Neuronal stem cell (in vitro differentiated cells): ENCODE data around the gene ING2.
A peak's percentile ranks its signal among the peaks of the same experiment; 100 is the strongest.

Experiments used
- DNase-seq: peaks from one replicate; pipeline ENCODE4 v3.0.0-alpha.2; 2013; ENCODE audit warnings: low spot score
- H2AFZ ChIP-seq: one replicate; pipeline ENCODE4 v1.6.1; 2013; ENCODE audit warnings: mild to moderate bottlenecking, low read length, inconsistent platforms
- H2AK5ac ChIP-seq: 2 replicates; pipeline ENCODE4 v1.6.1; 2013; ENCODE audit warnings: low read depth, mild to moderate bottlenecking, inconsistent platforms, low read length, moderate library complexity, mixed read lengths
- H2BK120ac ChIP-seq: 2 replicates; pipeline ENCODE4 v1.6.1; 2013; ENCODE audit warnings: low read depth, mild to moderate bottlenecking, inconsistent platforms, low read length, moderate library complexity, mixed read lengths
- H2BK12ac ChIP-seq: one replicate; pipeline ENCODE4 v1.6.1; 2013; ENCODE audit warnings: low read length, inconsistent platforms
- H2BK15ac ChIP-seq: 2 replicates; pipeline ENCODE4 v1.6.1; 2013; ENCODE audit warnings: mild to moderate bottlenecking, low read length, inconsistent platforms, mixed read lengths
- H2BK5ac ChIP-seq: one replicate; pipeline ENCODE4 v1.6.1; 2013; ENCODE audit warnings: inconsistent platforms, mild to moderate bottlenecking, low read length, moderate library complexity
- H3K14ac ChIP-seq: one replicate; pipeline ENCODE4 v1.6.1; 2013; ENCODE audit warnings: low read length, inconsistent platforms
- H3K18ac ChIP-seq: 2 replicates; pipeline ENCODE4 v1.6.1; 2013; ENCODE audit warnings: low read length, inconsistent platforms
- H3K23ac ChIP-seq: 2 replicates; pipeline ENCODE4 v1.6.1; 2013; ENCODE audit warnings: low read depth, mild to moderate bottlenecking, mixed read lengths, low read length, inconsistent platforms; ENCODE audit not compliant: poor library complexity
- H3K27ac ChIP-seq: replicated peaks from 3 replicates; pipeline ENCODE4 v1.5.1; 2013; ENCODE audit warnings: low read length, inconsistent platforms
- H3K27me3 ChIP-seq, 3 experiments: 2 replicates each; pipeline ENCODE4 v1.6.1; 2013; ENCODE audit warnings: low read length in 3 of 3, mild to moderate bottlenecking in 2 of 3, inconsistent platforms in 1 of 3, low read depth in 1 of 3, mixed read lengths in 1 of 3, moderate library complexity in 1 of 3; ENCODE audit not compliant: control insufficient read depth in 3 of 3, insufficient read depth in 3 of 3
- H3K36me3 ChIP-seq, 2 donors: replicated peaks in 1 of 2; 2 replicates each; pipeline ENCODE4 v1.6.1; 2013; ENCODE audit warnings: low read length in 2 of 2; ENCODE audit not compliant: control insufficient read depth in 2 of 2, insufficient read depth in 2 of 2
- H3K4ac ChIP-seq: 2 replicates; pipeline ENCODE4 v1.6.1; 2013; ENCODE audit warnings: inconsistent platforms, mild to moderate bottlenecking, low read length, moderate library complexity
- H3K4me1 ChIP-seq, 2 donors: 1 replicate in 1 of 2; 2 replicates in 1 of 2; pipeline ENCODE4 v1.6.1; 2013; ENCODE audit warnings: low read length in 2 of 2, low read depth in 1 of 2; ENCODE audit not compliant: control insufficient read depth in 2 of 2, insufficient read depth in 1 of 2
- H3K4me2 ChIP-seq: one replicate; pipeline ENCODE4 v1.6.1; 2013; ENCODE audit warnings: mild to moderate bottlenecking, low read length, inconsistent platforms; ENCODE audit not compliant: insufficient read depth, poor library complexity, severe bottlenecking
- H3K4me3 ChIP-seq, 2 donors: 2 replicates each; pipeline ENCODE4 v1.5.1; 2013; ENCODE audit warnings: low read length in 2 of 2, mild to moderate bottlenecking in 2 of 2, inconsistent platforms in 1 of 2, moderate library complexity in 1 of 2
- H3K79me1 ChIP-seq: one replicate; pipeline ENCODE4 v1.6.1; 2013; ENCODE audit warnings: low read depth, mild to moderate bottlenecking, inconsistent platforms, low read length, moderate library complexity
- H3K9ac ChIP-seq: one replicate; pipeline ENCODE4 v1.6.1; 2013; ENCODE audit warnings: mild to moderate bottlenecking, low read depth, low read length, inconsistent platforms; ENCODE audit not compliant: poor library complexity
- H3K9me3 ChIP-seq, 2 donors: replicated peaks in 1 of 2; 2 replicates each; pipeline versions ENCODE3 to v1.6.1; 2013; ENCODE audit warnings: low read length in 2 of 2, mild to moderate bottlenecking in 2 of 2, inconsistent platforms in 1 of 2, low read depth in 1 of 2, mixed read lengths in 1 of 2, moderate library complexity in 1 of 2; ENCODE audit not compliant: control insufficient read depth in 2 of 2, insufficient read depth in 1 of 2
- H4K8ac ChIP-seq: one replicate; pipeline ENCODE4 v1.6.1; 2013; ENCODE audit warnings: low read depth, mild to moderate bottlenecking, inconsistent platforms, low read length, moderate library complexity
- H4K91ac ChIP-seq: one replicate; pipeline ENCODE4 v1.6.1; 2013; ENCODE audit warnings: low read length, low read depth, mild to moderate bottlenecking, inconsistent platforms; ENCODE audit not compliant: poor library complexity
- WGBS, 2 donors: extraction: QIAGEN DNeasy Blood & Tissue Kit; methylation state at CpG; one replicate each; pipeline ENCODE4 v1.1.7; 2013; ENCODE audit warnings: missing lambda C conversion rate in 2 of 2, mixed read lengths in 1 of 2; ENCODE audit not compliant: insufficient read length in 2 of 2, insufficient replicate concordance in 1 of 2; ENCODE audit errors: extremely low coverage in 2 of 2; 5-methylcytosine and 5-hydroxymethylcytosine counted together

Gene ING2

DNA sequence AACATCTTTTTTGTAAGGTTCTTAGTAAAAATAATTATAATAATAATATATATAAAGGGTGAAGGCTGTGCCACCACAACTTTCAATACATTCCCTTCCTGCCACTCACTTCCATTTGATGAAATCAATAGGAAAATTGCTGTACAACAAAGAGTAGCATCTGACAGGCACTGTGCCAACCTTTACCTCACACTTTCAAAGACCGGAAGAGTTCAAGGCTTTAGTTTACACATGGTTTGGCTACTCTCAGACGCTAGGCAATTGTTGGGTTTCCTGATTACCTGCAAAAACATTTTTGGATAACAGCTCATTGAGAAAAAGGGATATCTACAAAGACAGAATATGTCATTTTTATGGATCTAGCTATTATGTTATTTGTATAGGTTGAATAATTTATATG lies 5.5 kb upstream of the ING2 start:
- H3K79me1 ChIP-seq: no peaks in the 10 kb centered on the region
- no peak for DNase-seq
- H3K9ac ChIP-seq: no peak overlapping the region
- no peak overlapping the region for H4K91ac ChIP-seq
- H2BK15ac ChIP-seq: no peak overlapping the region
- H2BK120ac ChIP-seq: no peak overlapping the region
- H2BK5ac ChIP-seq: no peak overlapping the region
- H2AFZ ChIP-seq: no peak overlapping the region
- H3K4me3 ChIP-seq: no peak overlapping the region
- H3K27ac ChIP-seq: no peak overlapping the region
- H3K23ac ChIP-seq: no peak overlapping the region
- H3K4ac ChIP-seq: no peak overlapping the region
- H3K14ac ChIP-seq: no peak overlapping the region
- no peaks in the 10 kb centered on the region for H3K27me3 ChIP-seq
- no peak overlapping the region for H4K8ac ChIP-seq
- peaks cover 3 to 4% of the 10 kb centered on the region in 2 donors for H3K4me1 ChIP-seq
- peaks cover 0 to 1% of the 10 kb centered on the region in 2 donors for H3K36me3 ChIP-seq
- no peak overlapping the region for H3K18ac ChIP-seq
- no peak overlapping the region for H3K4me2 ChIP-seq
- H2AK5ac ChIP-seq: no peak overlapping the region
- no peaks in the 10 kb centered on the region for H3K9me3 ChIP-seq
- no CpG with 5 or more reads among the region's 2 CpGs for WGBS, 2 donors
- H2BK12ac ChIP-seq: no peak overlapping the region

DNA sequence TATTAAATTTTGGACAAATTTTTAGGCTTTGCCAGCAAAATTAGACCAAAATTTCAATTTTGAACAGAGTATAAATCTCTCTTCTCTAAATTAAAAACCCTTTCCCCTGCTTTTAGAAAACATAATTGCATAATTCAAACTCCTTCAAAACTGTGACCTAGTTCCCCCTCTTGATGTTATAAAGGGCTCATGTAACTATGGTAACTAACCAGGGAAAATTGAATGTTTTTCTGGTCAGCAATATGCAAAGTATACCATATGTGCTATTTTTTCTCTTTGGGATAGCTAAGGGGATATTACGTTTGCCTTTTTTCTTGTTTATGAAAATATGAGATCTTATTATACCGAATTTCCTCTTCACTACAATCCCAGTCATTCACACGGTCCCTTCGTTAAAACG lies 5.1 kb upstream of the ING2 start:
- no peak overlapping the region for H2BK5ac ChIP-seq
- H2AK5ac ChIP-seq: no peak overlapping the region
- H4K8ac ChIP-seq: no peak overlapping the region
- no peak overlapping the region for H4K91ac ChIP-seq
- H3K27me3 ChIP-seq: no peaks in the 10 kb centered on the region
- H3K27ac ChIP-seq: no peak overlapping the region
- no peak overlapping the region for H2AFZ ChIP-seq
- H3K23ac ChIP-seq: no peak overlapping the region
- no peaks in the 10 kb centered on the region for H3K36me3 ChIP-seq
- WGBS, 2 donors: no CpG with 5 or more reads among the region's 5 CpGs
- H3K14ac ChIP-seq: no peak overlapping the region
- DNase-seq: no peak
- no peak overlapping the region for H3K4me3 ChIP-seq
- H3K4ac ChIP-seq: no peak overlapping the region
- H3K4me1 ChIP-seq: peaks cover 3 to 4% of the 10 kb centered on the region in 2 donors
- no peak overlapping the region for H3K4me2 ChIP-seq
- H3K79me1 ChIP-seq: no peaks in the 10 kb centered on the region
- H3K9ac ChIP-seq: no peak overlapping the region
- no peak overlapping the region for H2BK120ac ChIP-seq
- no peaks in the 10 kb centered on the region for H3K9me3 ChIP-seq
- H3K18ac ChIP-seq: no peak overlapping the region
- H2BK15ac ChIP-seq: no peak overlapping the region
- no peak overlapping the region for H2BK12ac ChIP-seq

DNA sequence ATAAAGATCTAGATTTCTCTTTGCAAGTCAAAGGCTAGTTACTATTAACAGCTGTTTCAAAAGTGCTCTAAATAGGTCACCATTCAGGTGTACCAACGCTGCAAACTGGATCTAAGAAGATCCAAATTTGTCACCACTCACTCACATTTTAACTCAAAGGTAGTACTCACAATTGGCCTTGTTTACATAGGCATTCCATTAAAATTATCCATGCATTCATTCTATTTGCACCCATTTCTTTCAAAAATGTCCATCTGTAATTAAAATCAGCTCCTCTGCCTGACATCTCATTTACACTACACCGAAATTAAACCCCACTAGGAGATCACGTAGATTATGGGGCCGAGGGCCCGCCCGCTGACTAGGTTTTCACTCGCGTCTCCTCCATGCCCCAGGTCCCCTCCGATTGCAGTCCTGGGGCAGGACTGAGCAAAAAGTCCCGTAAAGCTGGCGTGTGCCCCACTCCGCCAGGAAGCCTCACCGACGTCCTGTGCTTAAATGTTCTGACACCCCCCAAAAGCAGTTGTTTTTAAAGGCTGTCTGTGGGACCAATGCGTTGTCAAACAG lies 1.3 kb upstream of the ING2 start:
- Histone ChIP-seq H2AFZ (peak overlapping the region; percentile 90), H4K8ac (no peak overlapping the region), H3K36me3 (no peaks in the 10 kb centered on the region), H3K27ac (peak overlapping the region; percentile 99), H3K4ac (no peak overlapping the region), H3K4me2 (peak overlapping the region; percentile 67), H4K91ac (no peak overlapping the region), H3K79me1 (peaks cover 6% of the 10 kb centered on the region), H2BK12ac (no peak overlapping the region), H3K14ac (no peak overlapping the region), H3K4me3 (peak overlapping the region; percentile 61 to 91), H3K23ac (peak overlapping the region; percentile 48), H3K9me3 (no peaks in the 10 kb centered on the region), H2AK5ac (no peak overlapping the region), H3K9ac (peak overlapping the region; percentile 97), H2BK120ac (no peak overlapping the region), H3K27me3 (no peaks in the 10 kb centered on the region), H3K18ac (peak overlapping the region; percentile 98), H2BK5ac (peak overlapping the region; percentile 98), H3K4me1 (peaks cover 4 to 9% of the 10 kb centered on the region in 2 donors), H2BK15ac (peak overlapping the region; percentile 9)
- WGBS, 2 donors: no CpG with 5 or more reads among the region's 15 CpGs
- no peak for DNase-seq

DNA sequence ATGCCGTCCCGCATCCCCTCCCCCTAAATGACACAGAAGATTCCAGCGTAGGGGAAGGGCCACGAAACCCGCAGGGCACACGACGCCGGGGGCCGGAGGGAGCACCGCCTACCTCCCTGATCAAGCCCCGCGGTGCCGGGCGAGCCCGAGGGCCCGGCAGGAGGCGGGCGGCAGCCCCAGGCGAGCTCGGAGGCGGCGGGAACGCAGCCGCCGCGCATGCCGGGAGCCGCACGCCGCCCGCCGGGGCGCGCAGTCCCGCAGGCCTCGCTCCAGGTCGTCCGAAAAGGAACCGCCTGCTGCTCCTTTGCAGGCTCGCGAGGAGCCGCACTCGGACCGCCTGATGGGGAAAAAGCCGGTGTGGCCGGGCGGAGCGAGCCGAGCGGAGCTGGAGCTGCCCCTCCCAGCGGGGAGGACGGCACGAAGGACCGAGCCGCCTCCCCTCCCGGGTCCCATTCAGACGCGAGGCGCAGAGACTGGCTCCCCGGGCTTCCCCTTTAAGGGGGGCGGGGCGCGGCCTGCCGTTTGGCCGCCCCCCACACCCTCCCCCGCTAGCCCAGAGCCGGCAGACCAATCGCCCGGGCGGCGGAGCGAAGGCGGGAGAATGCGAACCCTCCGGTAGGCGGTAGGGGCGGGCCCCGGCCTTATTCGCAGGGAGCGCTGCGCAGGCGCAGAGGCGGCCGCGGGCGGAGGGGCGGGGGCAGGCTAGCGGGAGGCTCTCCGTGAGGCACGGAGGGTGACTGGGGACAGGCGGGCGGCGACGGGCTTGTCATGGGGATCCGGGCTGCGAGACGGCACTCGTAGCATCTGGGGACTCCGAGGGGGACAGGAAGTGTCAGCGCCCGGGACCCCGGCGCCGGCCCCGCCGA lies 561 bp upstream of the ING2 start:
- Histone ChIP-seq H3K27me3 (no peaks in the 10 kb centered on the region), H2BK120ac (peak overlapping the region; percentile 81), H3K18ac (peak overlapping the region; percentile 99), H4K8ac (no peak overlapping the region), H2AFZ (peak overlapping the region; percentile 90), H2BK5ac (peak overlapping the region; percentile 98), H4K91ac (no peak overlapping the region), H3K14ac (no peak overlapping the region), H3K4ac (no peak overlapping the region), H3K27ac (peak overlapping the region; percentile 99), H3K23ac (peak overlapping the region; percentile 98), H3K4me2 (peak overlapping the region; percentile 77), H3K79me1 (peaks cover 6% of the 10 kb centered on the region), H3K36me3 (no peaks in the 10 kb centered on the region), H3K9ac (peak overlapping the region; percentile 98), H2BK15ac (peak overlapping the region; percentile 9), H3K4me1 (peaks cover 4 to 9% of the 10 kb centered on the region in 2 donors), H3K9me3 (no peaks in the 10 kb centered on the region), H2BK12ac (peak overlapping the region; percentile 73), H3K4me3 (peak overlapping the region; percentile 61 to 92), H2AK5ac (no peak overlapping the region)
- DNase-seq: peak; percentile 98
- WGBS, 2 donors: no CpG with 5 or more reads among the region's 106 CpGs
